ENCODE data around the gene ARMC7. TPM values are rescaled to one million over a fixed set of nuclear protein-coding genes. Genes with fewer than 3 reads are reported as not detected.
"Not testable (repeated sequence)": the region's sequence is repeated elsewhere in the genome, so short reads cannot be mapped to it uniquely, and the experiment has no call there.

The ARMC7 gene
- total RNA-seq, 2 experiments from 2014 or later: 6.7 to 7.7 TPM

GRCh38 chr17:75154195-75155106 is 44.7 kb downstream of the ARMC7 start, which contains the start of gene JPT1:
Gene JPT1 (minus strand): TSS chr17:75154512. CDS start chr17:75154397, 115 bp downstream.
- H3K27me3 Mint-ChIP-seq: no peaks in the 10 kb centered on the region
- peak within 1 kb of the TSS; percentile 96 for H3K4me3 Mint-ChIP-seq
- intact Hi-C loops (cut with DNase I, micrococcal nuclease): loop anchor here (1.0 to 5.0 kb wide), 13 partner anchors 23 to 435 kb away; partner anchors contain the start of genes SUMO2 (in 2 of the 2), GGA3 (in 1 of the 2), KCTD2 (in 1 of the 2) and LLGL2 (in 1 of the 2)
- H3K36me3 Mint-ChIP-seq (ENCODE audit: low read depth): peaks cover 15% of the 10 kb centered on the region
- ATAC-seq (peak; percentile 98), DNase-seq (peak; percentile 99)
- ChIA-PET POLR2A (interaction anchor here (0.6 to 1.6 kb wide), 11 partner anchors 8 to 1570 kb away, joined by 3 to 7 read pairs (median 3); partner anchors contain the start of genes CDR2L, MIF4GD and SLC25A19), CTCF (interaction anchor here (1.0 to 2.0 kb wide), 3 partner anchors 17 to 42 kb away, joined by 3 to 7 read pairs (median 5); no protein-coding TSS in a partner anchor)
- H3K9me3 Mint-ChIP-seq (ENCODE audit: low read depth): no peaks in the 10 kb centered on the region
- peak within 1 kb of the TSS; percentile 89 for H3K27ac Mint-ChIP-seq
- H3K4me1 Mint-ChIP-seq: peaks cover 36% of the 10 kb centered on the region

GRCh38 chr17:75155191-75155601 is 45.4 kb downstream of the ARMC7 start:
- DNase-seq (no peak), ATAC-seq (no peak)
- Mint-ChIP-seq H3K36me3 (ENCODE audit: low read depth) (peaks cover 10% of the 10 kb centered on the region), H3K27me3 (no peaks in the 10 kb centered on the region), H3K4me3 (peak overlapping the region; percentile 96), H3K27ac (peak overlapping the region; percentile 40), H3K4me1 (peaks cover 35% of the 10 kb centered on the region), H3K9me3 (ENCODE audit: low read depth) (no peaks in the 10 kb centered on the region)
- ChIA-PET CTCF (interaction anchor here (1.0 to 2.0 kb wide), 3 partner anchors 17 to 42 kb away, joined by 3 to 7 read pairs (median 5); no protein-coding TSS in a partner anchor), POLR2A (interaction anchor here (0.6 to 1.6 kb wide), 10 partner anchors 7 to 1570 kb away, joined by 3 to 7 read pairs (median 3); partner anchors contain the start of genes CDR2L, MIF4GD and SLC25A19)
- intact Hi-C loops (cut with DNase I, micrococcal nuclease): loop anchor here (2.0 kb wide), 2 partner anchors 28 to 370 kb away; partner anchors contain the start of genes LLGL2 (in 1 of the 2) and SUMO2 (in 1 of the 2)

- H3K4me1 Mint-ChIP-seq: peaks cover 18% of the 10 kb centered on the region
- H3K36me3 Mint-ChIP-seq (ENCODE audit: low read depth); H3K9me3 Mint-ChIP-seq (ENCODE audit: low read depth); intact Hi-C loops (cut with DNase I, micrococcal nuclease); H3K4me3 Mint-ChIP-seq; ATAC-seq; DNase-seq; H3K27me3 Mint-ChIP-seq; H3K27ac Mint-ChIP-seq: not testable (repeated sequence)
- CTCF ChIA-PET: interaction anchor here (0.6 to 2.3 kb wide), 2 partner anchors 44 to 622 kb away, joined by 3 to 8 read pairs; no protein-coding TSS in a partner anchor
- POLR2A ChIA-PET: interaction anchor here (0.6 kb wide), 1 partner anchor 104 kb away, joined by 3 read pairs; no protein-coding TSS in a partner anchor
Observed at GRCh38 chr17:75158480-75158879, 48.7 kb downstream of the ARMC7 start.

- no peak overlapping the region for H3K4me3 Mint-ChIP-seq
- peaks cover 18% of the 10 kb centered on the region for H3K4me1 Mint-ChIP-seq
- peak overlapping the region; percentile 13 for H3K27ac Mint-ChIP-seq
- no peak for DNase-seq
- CTCF ChIA-PET: interaction anchor here (0.8 to 2.3 kb wide), 2 partner anchors 28 to 45 kb away, joined by 3 to 8 read pairs; no protein-coding TSS in a partner anchor
- intact Hi-C loops (cut with DNase I, micrococcal nuclease): no loop called here
- peaks cover 5% of the 10 kb centered on the region for H3K36me3 Mint-ChIP-seq (ENCODE audit: low read depth)
- no peaks in the 10 kb centered on the region for H3K27me3 Mint-ChIP-seq
- H3K9me3 Mint-ChIP-seq (ENCODE audit: low read depth): no peaks in the 10 kb centered on the region
- ATAC-seq: peak; percentile 19
- POLR2A ChIA-PET: interaction anchor here (0.6 kb wide), 2 partner anchors 12 to 28 kb away, joined by 4 to 5 read pairs; no protein-coding TSS in a partner anchor
Observed at GRCh38 chr17:75159196-75160031, 49.6 kb downstream of the ARMC7 start.

GRCh38 chr17:75160211-75160610 is 50.4 kb downstream of the ARMC7 start:
- intact Hi-C loops (cut with DNase I, micrococcal nuclease): no loop called here
- Mint-ChIP-seq H3K27ac (no peak overlapping the region), H3K27me3 (no peaks in the 10 kb centered on the region), H3K36me3 (ENCODE audit: low read depth) (peaks cover 5% of the 10 kb centered on the region), H3K4me3 (no peak overlapping the region), H3K9me3 (ENCODE audit: low read depth) (no peaks in the 10 kb centered on the region), H3K4me1 (peaks cover 10% of the 10 kb centered on the region)
- POLR2A ChIA-PET: no interaction called here
- CTCF ChIA-PET: interaction anchor here (0.7 to 2.3 kb wide), 2 partner anchors 46 to 50 kb away, joined by 3 to 8 read pairs; no protein-coding TSS in a partner anchor
- DNase-seq: no peak
- ATAC-seq: no peak

GRCh38 chr17:75163074-75163473 is 53.3 kb downstream of the ARMC7 start:
- DNase-seq (no peak), ATAC-seq (no peak)
- POLR2A ChIA-PET: interaction anchor here (1.0 to 2.2 kb wide), 2 partner anchors 8 to 9 kb away, joined by 3 to 7 read pairs (median 3); partner anchors contain the start of gene JPT1
- H3K4me1 Mint-ChIP-seq: peaks cover 5% of the 10 kb centered on the region
- intact Hi-C loops (cut with DNase I, micrococcal nuclease): no loop called here
- H3K27ac Mint-ChIP-seq: no peak overlapping the region
- no peaks in the 10 kb centered on the region for H3K27me3 Mint-ChIP-seq
- no peak overlapping the region for H3K4me3 Mint-ChIP-seq
- no peaks in the 10 kb centered on the region for H3K9me3 Mint-ChIP-seq (ENCODE audit: low read depth)
- peaks cover 21% of the 10 kb centered on the region for H3K36me3 Mint-ChIP-seq (ENCODE audit: low read depth)
- CTCF ChIA-PET: interaction anchor here (1.3 to 1.5 kb wide), 2 partner anchors 48 to 49 kb away, joined by 4 to 5 read pairs; no protein-coding TSS in a partner anchor

- DNase-seq; H3K9me3 Mint-ChIP-seq (ENCODE audit: low read depth); H3K27me3 Mint-ChIP-seq; H3K4me1 Mint-ChIP-seq; intact Hi-C loops (cut with DNase I, micrococcal nuclease); H3K4me3 Mint-ChIP-seq; ATAC-seq; H3K27ac Mint-ChIP-seq: not testable (repeated sequence)
- POLR2A ChIA-PET: interaction anchor here (2.2 kb wide), 1 partner anchor 10 kb away, joined by 7 read pairs; the partner anchor contains the start of gene JPT1
- CTCF ChIA-PET: interaction anchor here (0.6 to 0.9 kb wide), 3 partner anchors 50 to 97 kb away, joined by 3 to 6 read pairs (median 4); no protein-coding TSS in a partner anchor
- H3K36me3 Mint-ChIP-seq (ENCODE audit: low read depth): peaks cover 21% of the 10 kb centered on the region
Observed at GRCh38 chr17:75164606-75165005, 54.8 kb downstream of the ARMC7 start.

GRCh38 chr17:75168998-75169397 is 59.2 kb downstream of the ARMC7 start:
- CTCF ChIA-PET: interaction anchor here (0.6 to 9.3 kb wide), 6 partner anchors 20 to 121 kb away, joined by 3 to 154 read pairs (median 5); no protein-coding TSS in a partner anchor
- ATAC-seq: no peak
- POLR2A ChIA-PET: interaction anchor here (0.7 kb wide), 1 partner anchor 54 kb away, joined by 10 read pairs; no protein-coding TSS in a partner anchor
- Mint-ChIP-seq H3K27me3 (no peaks in the 10 kb centered on the region), H3K9me3 (ENCODE audit: low read depth) (no peaks in the 10 kb centered on the region), H3K4me1 (peaks cover 14% of the 10 kb centered on the region), H3K4me3 (no peak overlapping the region), H3K36me3 (ENCODE audit: low read depth) (peaks cover 40% of the 10 kb centered on the region), H3K27ac (no peak overlapping the region)
- intact Hi-C loops (cut with DNase I, micrococcal nuclease): no loop called here
- DNase-seq: no peak

GRCh38 chr17:75173526-75173925 is 63.8 kb downstream of the ARMC7 start:
- Mint-ChIP-seq H3K36me3 (ENCODE audit: low read depth) (peaks cover 50% of the 10 kb centered on the region), H3K27ac (no peak overlapping the region), H3K4me1 (peaks cover 14% of the 10 kb centered on the region), H3K27me3 (no peaks in the 10 kb centered on the region), H3K4me3 (no peak overlapping the region), H3K9me3 (ENCODE audit: low read depth) (no peaks in the 10 kb centered on the region)
- intact Hi-C loops (cut with DNase I, micrococcal nuclease): no loop called here
- DNase-seq: no peak
- POLR2A ChIA-PET: interaction anchor here (0.6 to 1.2 kb wide), 4 partner anchors 11 to 163 kb away, joined by 3 to 7 read pairs (median 5); partner anchors contain the start of gene JPT1
- ATAC-seq: no peak
- CTCF ChIA-PET: interaction anchor here (0.6 to 9.3 kb wide), 9 partner anchors 10 to 382 kb away, joined by 3 to 154 read pairs (median 6); partner anchors contain the start of genes GGA3 and SUMO2

GRCh38 chr17:75174996-75175395 is 65.2 kb downstream of the ARMC7 start:
- H3K27ac Mint-ChIP-seq: no peak overlapping the region
- H3K36me3 Mint-ChIP-seq (ENCODE audit: low read depth): peaks cover 61% of the 10 kb centered on the region

More at GRCh38 chr17:75174996-75175395, 65.2 kb downstream of the ARMC7 start:
- Mint-ChIP-seq H3K27me3 (no peaks in the 10 kb centered on the region), H3K4me3 (no peak overlapping the region), H3K9me3 (ENCODE audit: low read depth) (no peaks in the 10 kb centered on the region), H3K4me1 (peaks cover 28% of the 10 kb centered on the region)
- ChIA-PET POLR2A (no interaction called here), CTCF (interaction anchor here (0.6 to 9.3 kb wide), 6 partner anchors 16 to 137 kb away, joined by 3 to 154 read pairs (median 3); partner anchors contain the start of gene NT5C)
- intact Hi-C loops (cut with DNase I, micrococcal nuclease): no loop called here
- no peak for DNase-seq
- no peak for ATAC-seq

Data from activated CD4-positive, alpha-beta T cell treated with anti-CD3 and anti-CD28 coated beads for 36 hours (primary cell).